Kidney epithelial cell (primary cell): ENCODE results near the gene CD6. TPM values are rescaled to one million over a fixed set of nuclear protein-coding genes. Genes with fewer than 3 reads are reported as not detected.

ENCODE experiments used
- DNase-seq: peaks from one replicate; pipeline ENCODE4 v3.0.0-alpha.2; 2010; ENCODE audit warnings: low read depth
- H3K27me3 ChIP-seq: 2 replicates; pipeline ENCODE4 v1.6.0; 2011; ENCODE audit warnings: low read length; ENCODE audit not compliant: control insufficient read depth, insufficient read depth
- H3K36me3 ChIP-seq: 2 replicates; pipeline ENCODE4 v1.5.1; 2011; ENCODE audit warnings: low read length; ENCODE audit not compliant: control insufficient read depth, insufficient read depth
- H3K4me3 ChIP-seq: 2 replicates; pipeline ENCODE4 v1.5.1; 2011; ENCODE audit warnings: low read depth, mild to moderate bottlenecking, control low read depth, low read length
- total RNA-seq: library from RNA; depleted of rRNA; stranded (reverse); fragments of >200 nt; gene quantifications from 2 replicates; pipeline ENCODE4 v1.2.3, GENCODE V29; 2015
- TF ChIP-seq, protein P1 (sequence below): IDR thresholded peaks from 2 replicates; pipeline ENCODE4 v1.5.1; 2011; ENCODE audit warnings: mild to moderate bottlenecking, moderate library complexity, low read length, control low read depth, inconsistent platforms; ENCODE audit not compliant: insufficient read depth, poor library complexity, severe bottlenecking

CD6 gene
- total RNA-seq, 1 donor from 2014 or later, result 0.29 TPM

DNA sequence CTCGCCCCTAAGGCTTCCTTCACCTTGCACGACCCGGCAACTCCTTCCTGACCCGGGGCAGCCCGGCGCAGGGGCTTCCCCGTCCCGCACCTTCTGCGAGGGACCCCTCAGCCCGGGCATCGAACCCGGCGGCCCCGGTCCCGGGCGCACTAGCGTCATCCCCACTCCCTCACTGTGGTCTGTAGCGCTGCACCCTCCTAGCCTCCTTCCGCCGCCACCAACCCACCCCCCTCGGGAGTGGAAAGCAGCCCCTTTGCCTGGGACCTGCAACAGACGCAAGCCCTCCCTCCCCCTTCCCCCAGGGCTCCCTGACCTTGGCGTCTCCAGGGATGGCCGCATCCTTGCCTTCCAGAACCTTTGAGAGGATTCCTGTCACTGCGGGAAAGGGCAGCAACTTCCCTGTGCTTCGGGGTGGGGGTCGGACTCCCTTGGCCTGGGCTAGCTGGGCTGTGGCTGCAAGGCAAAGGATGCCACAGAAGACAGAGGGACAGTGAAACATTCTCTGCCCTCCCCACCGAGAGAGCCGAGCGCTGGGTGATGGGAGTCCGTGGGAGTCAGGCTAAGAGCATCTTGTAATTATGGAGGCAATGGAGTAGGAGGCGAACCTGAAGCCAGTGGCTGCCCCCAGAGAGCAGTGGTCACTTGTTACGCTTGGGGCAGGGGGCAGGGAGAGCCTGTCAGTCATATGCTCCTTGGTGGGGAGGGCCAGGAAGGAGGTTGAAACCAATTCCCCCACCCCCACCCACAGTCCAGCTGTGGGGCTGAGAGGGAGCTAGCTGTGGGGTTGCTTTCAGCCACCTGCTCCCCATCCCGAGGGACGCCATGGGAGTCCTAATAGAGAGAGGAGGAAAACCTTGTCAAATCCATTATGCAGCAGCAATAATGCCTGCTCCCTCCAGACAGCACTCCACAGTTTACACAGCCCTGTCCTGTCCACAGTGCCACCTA, 46.3 kb upstream of the CD6 start:
- peaks cover 9% of the 10 kb centered on the region for H3K36me3 ChIP-seq
- H3K4me3 ChIP-seq, result peak overlapping the region; percentile 94
- TF ChIP-seq, protein P1, sequence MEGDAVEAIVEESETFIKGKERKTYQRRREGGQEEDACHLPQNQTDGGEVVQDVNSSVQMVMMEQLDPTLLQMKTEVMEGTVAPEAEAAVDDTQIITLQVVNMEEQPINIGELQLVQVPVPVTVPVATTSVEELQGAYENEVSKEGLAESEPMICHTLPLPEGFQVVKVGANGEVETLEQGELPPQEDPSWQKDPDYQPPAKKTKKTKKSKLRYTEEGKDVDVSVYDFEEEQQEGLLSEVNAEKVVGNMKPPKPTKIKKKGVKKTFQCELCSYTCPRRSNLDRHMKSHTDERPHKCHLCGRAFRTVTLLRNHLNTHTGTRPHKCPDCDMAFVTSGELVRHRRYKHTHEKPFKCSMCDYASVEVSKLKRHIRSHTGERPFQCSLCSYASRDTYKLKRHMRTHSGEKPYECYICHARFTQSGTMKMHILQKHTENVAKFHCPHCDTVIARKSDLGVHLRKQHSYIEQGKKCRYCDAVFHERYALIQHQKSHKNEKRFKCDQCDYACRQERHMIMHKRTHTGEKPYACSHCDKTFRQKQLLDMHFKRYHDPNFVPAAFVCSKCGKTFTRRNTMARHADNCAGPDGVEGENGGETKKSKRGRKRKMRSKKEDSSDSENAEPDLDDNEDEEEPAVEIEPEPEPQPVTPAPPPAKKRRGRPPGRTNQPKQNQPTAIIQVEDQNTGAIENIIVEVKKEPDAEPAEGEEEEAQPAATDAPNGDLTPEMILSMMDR, result no peak
- no peak for DNase-seq
- H3K27me3 ChIP-seq, result no peaks in the 10 kb centered on the region

DNA sequence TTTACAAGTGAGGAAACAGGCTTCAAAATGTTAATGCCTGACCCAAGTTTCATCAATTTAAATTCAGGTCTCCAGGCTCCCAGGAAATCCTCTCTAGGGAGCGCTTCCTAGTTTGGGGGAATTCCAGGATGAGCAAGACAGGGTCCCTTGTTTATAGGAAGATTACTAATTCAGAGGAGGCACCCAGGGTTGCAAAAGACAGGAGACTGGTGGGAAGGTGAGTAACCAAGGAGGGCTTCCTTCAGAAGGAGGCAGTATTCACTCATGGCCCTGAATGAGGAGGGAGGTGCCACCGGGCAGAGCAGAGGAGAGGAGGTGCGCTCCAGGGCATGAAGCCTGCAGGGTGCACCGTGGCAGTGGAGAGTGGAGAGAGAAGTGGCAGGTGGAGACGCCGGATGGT, 45.6 kb upstream of the CD6 start:
- Histone ChIP-seq H3K4me3 (peak overlapping the region; percentile 94), H3K27me3 (no peaks in the 10 kb centered on the region), H3K36me3 (peaks cover 10% of the 10 kb centered on the region)
- TF ChIP-seq, protein P1, result no peak
- DNase-seq, result peak; percentile 48

DNA sequence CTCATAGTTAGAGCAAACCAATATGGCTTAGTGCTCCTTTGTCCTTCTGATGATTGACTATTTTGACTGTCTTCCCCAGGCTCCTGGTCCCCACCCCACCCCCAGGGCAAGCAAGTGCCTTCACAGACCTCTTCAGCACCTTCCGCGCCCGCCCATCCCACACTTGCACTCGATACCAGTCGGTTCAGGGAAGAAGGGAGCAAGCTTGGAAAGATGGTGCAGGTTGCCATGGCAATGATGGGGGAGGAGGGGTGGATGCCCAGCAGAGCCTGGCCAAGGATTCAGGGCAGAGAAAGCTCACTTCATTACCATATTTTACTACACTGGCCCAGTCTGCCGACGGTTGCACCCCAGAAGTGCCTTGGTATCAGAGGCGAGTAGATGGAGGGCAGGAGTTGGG, 45.0 kb upstream of the CD6 start:
- Histone ChIP-seq H3K27me3 (no peaks in the 10 kb centered on the region), H3K4me3 (no peak overlapping the region), H3K36me3 (peaks cover 8% of the 10 kb centered on the region)
- DNase-seq, result no peak
- TF ChIP-seq, protein P1, result no peak

DNA sequence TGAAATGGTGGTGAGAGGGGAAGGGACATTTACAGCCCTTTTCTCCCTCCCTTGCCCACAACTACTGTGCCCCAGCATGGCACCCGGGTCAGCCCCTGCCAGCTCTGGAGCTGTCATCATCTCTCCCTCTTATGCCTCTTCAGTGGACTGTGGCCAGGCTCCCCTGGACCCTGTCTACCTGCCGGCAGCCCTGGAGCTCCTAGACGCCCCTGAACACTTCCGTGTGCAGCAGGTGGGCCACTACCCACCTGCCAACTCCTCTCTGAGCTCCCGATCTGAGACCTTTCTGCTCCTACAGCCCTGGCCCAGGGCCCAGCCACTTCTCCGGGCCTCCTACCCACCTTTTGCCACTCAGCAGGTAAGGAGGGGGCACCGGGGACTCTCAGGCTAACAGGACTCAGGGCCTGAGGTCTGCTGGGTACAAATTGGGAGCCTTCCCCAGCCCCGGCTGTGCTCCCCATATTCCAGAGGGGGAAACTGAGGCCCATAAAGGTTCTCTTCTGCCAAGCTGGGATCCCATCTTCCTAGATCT, 44.4 kb upstream of the CD6 start:
- Histone ChIP-seq H3K4me3 (no peak overlapping the region), H3K27me3 (no peaks in the 10 kb centered on the region), H3K36me3 (peaks cover 8% of the 10 kb centered on the region)
- TF ChIP-seq, protein P1, result no peak
- no peak for DNase-seq

DNA sequence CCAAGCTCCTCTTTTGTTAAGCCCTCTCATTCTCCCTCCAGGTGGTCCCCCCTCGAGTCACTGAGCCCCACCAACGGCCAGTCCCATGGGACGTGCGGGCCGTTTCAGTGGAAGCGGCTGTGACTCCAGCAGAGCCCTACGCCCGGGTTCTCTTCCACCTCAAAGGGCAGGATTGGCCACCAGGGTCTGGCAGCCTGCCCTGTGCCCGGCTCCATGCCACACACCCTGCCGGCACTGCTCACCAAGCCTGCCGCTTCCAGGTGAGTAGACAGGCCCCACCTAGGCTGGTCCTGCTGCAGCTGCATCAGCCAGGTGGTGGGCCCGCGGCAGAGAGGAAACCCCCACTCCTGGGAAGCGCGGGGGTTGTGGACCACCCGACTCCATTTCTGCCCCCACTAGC, 43.9 kb upstream of the CD6 start:
- DNase-seq, result no peak
- Histone ChIP-seq H3K27me3 (no peaks in the 10 kb centered on the region), H3K36me3 (peaks cover 8% of the 10 kb centered on the region), H3K4me3 (no peak overlapping the region)
- TF ChIP-seq, protein P1, result no peak
